ENCODE data around the gene SKA2.
"Not testable (repeated sequence)": the region's sequence is repeated elsewhere in the genome, so short reads cannot be mapped to it uniquely, and the experiment has no call there.

Gene SKA2

GRCh38 chr17:59151006-59151405, 4.0 kb downstream of the SKA2 start:
- DNase-seq = no peak

- no peak for DNase-seq
Observed at GRCh38 chr17:59149841-59150511, 5.0 kb downstream of the SKA2 start.

- no peak for DNase-seq
Observed at GRCh38 chr17:59149051-59149450, 5.9 kb downstream of the SKA2 start.

- no peak for DNase-seq
Observed at GRCh38 chr17:59145571-59146096, 9.4 kb downstream of the SKA2 start.

- DNase-seq = no peak
Observed at GRCh38 chr17:59141860-59142259, 13.1 kb downstream of the SKA2 start.

GRCh38 chr17:59139939-59140338, 15.0 kb downstream of the SKA2 start:
- no peak for DNase-seq

GRCh38 chr17:59138339-59138738, 16.6 kb downstream of the SKA2 start:
- not testable (repeated sequence) for DNase-seq

- no peak for DNase-seq
Observed at GRCh38 chr17:59131131-59131530, 23.9 kb downstream of the SKA2 start.

- DNase-seq = no peak
Observed at GRCh38 chr17:59129814-59130213, 25.2 kb downstream of the SKA2 start.

GRCh38 chr17:59126809-59127417, 28.1 kb downstream of the SKA2 start:
- no peak for DNase-seq

- no peak for DNase-seq
Observed at GRCh38 chr17:59124665-59125064, 30.3 kb downstream of the SKA2 start.

GRCh38 chr17:59121901-59122480, 33.0 kb downstream of the SKA2 start:
- no peak for DNase-seq

GRCh38 chr17:59115474-59115873, 39.5 kb downstream of the SKA2 start:
- no peak for DNase-seq

- no peak for DNase-seq
Observed at GRCh38 chr17:59111539-59111938, 43.4 kb downstream of the SKA2 start.

GRCh38 chr17:59110973-59111372, 44.0 kb downstream of the SKA2 start:
- DNase-seq = no peak

- DNase-seq = no peak
Observed at GRCh38 chr17:59108400-59109102, 46.4 kb downstream of the SKA2 start.

GRCh38 chr17:59107306-59107670, 47.7 kb downstream of the SKA2 start:
- DNase-seq = no peak

GRCh38 chr17:59106463-59107305, 48.3 kb downstream of the SKA2 start, which contains the start of gene TRIM37:
TSS of gene TRIM37 (minus strand) at chr17:59106880. CDS start at chr17:59106461, 419 bp downstream.
- DNase-seq = peak; percentile 100

GRCh38 chr17:59105852-59106462, 49.0 kb downstream of the SKA2 start:
- DNase-seq = peak; percentile 71

GRCh38 chr17:59101178-59101577, 53.8 kb downstream of the SKA2 start:
- no peak for DNase-seq

GRCh38 chr17:59097876-59098275, 57.1 kb downstream of the SKA2 start:
- DNase-seq = no peak

Measured in NCI-H774 (cell line).